HG02763 (cell line): ENCODE results near the gene CCDC74A.
"Not testable (repeated sequence)": the region's sequence is repeated elsewhere in the genome, so short reads cannot be mapped to it uniquely, and the experiment has no call there.

ENCODE experiments used
- ATAC-seq: cut with Tn5 transposase; IDR thresholded peaks from one replicate; pipeline ENCODE4 v1.9.1; 2021; ENCODE audit warnings: mild to moderate bottlenecking, moderate library complexity; ENCODE audit not compliant: unreplicated experiment

The CCDC74A gene

DNA sequence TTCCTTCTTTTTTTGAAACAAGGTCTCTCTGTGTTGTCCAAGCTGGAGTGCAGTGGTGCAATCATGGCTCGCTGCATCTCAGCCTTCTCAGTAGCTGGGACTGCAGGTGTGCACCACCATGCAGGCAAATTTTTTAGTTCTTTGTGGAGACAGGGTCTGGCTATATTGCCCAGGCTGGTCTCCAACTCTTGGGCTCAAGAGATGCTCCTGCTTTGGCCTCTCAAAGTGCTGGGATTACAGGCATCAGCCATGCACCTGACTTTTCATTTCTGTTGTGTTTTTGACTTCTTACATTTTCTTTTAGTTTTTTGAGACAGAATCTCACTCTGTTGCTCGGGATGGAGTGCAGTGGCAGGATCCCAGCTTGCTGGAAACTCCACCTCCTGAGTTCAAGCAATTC is 2.4 kb upstream of the CCDC74A start:
- not testable (repeated sequence) for ATAC-seq

DNA sequence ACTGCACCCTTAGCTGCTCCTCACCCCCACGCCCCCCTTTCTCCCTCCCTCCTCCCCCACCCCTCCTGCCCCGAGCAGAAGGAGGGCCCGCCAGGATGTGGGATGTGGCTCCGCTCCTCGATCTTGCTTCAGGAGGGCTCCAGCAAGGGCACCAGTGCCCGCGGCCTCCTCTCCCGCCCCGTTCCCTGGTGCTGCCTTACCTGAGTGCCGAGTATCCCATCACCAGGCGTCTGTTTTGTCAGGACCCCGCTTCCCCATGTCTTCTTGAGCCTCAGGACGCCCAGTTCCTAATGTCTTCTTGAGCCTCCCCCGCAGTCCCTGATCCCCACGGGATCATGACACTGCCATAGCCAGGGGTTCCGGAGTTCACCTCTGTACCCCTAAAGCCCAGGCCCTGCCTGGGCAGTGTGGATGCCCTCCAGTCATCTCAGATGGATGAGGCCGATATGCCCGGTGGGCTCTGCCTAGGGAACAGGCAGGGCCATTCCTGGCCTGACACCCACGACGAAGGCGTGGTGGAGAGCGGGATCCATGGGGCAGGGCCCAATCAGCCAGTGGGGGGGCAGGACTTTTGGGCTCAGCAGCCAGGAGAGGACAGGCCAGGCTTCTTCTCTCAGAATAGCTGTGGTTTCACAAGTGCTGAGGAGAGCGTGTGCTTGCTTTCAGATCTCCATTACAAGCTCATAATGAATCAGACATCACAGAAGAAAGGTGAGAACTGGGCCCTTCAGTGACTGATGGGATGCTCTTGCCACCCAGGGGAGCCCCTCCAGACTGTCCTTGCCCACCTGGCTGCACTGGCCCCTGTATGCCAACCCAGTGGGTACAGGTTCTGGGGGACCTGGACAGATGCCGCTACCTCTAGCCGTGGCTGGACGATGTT is 1.5 kb downstream of the CCDC74A start:
- ATAC-seq = peak; percentile 50

DNA sequence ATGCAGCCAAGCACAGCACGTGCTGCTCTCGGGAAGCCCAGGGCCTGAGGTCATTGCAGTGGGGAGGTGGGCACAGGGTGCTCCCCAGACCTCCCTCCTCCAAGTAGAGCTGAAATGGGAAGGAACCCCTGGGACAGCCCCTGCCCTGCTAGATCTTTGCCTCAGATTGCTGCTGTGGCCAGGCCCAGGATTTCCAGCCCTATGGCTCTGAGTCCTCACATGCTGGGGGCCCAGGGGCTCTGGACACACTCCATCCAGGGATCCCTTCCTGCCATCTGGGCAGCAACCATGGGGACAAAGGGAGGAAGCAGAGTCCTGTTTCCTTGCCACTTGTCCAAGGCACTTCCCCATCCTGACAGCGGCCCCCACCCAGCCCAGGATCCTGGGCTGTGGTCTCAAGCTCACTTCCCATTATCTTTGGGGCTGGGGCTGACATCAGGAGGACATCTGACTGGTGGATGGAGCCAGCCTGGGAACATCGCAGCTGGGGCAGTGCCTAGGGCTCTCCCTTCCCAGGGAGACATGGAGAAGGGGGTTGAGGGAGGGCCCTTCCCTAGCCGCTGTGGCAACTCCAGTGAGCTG is 2.3 kb downstream of the CCDC74A start:
- not testable (repeated sequence) for ATAC-seq

DNA sequence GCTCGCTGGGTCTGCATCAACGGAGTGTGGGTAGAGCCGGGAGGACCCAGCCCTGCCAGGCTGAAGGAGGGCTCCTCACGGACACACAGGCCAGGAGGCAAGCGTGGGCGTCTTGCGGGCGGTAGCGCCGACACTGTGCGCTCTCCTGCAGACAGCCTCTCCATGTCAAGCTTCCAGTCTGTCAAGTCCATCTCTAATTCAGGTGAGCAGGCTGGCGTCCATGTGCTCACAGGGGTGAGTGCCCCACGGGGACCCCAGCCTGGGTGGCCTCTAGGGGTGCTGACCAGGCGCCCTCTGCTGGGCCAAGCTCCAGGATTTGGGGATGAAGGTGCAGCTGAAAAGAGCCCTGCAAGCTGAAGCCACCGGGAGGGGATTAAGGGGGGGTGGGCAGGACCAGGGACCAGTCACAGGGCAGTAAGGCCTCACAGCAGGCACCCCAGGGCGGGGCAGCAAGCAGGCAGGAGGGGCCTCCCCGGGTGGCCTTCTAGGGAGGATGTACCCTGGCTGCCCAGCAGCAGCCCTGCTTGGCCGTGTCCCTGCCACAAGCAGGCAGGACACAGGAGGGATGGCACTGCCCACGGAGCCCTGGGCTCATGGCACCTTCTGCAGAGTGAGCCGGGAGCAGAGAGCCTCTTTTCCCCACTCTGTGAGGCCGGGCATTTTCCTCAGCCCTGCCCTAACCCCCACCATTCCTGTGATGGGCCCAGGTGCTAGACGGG is 3.1 kb downstream of the CCDC74A start:
- ATAC-seq = not testable (repeated sequence)

DNA sequence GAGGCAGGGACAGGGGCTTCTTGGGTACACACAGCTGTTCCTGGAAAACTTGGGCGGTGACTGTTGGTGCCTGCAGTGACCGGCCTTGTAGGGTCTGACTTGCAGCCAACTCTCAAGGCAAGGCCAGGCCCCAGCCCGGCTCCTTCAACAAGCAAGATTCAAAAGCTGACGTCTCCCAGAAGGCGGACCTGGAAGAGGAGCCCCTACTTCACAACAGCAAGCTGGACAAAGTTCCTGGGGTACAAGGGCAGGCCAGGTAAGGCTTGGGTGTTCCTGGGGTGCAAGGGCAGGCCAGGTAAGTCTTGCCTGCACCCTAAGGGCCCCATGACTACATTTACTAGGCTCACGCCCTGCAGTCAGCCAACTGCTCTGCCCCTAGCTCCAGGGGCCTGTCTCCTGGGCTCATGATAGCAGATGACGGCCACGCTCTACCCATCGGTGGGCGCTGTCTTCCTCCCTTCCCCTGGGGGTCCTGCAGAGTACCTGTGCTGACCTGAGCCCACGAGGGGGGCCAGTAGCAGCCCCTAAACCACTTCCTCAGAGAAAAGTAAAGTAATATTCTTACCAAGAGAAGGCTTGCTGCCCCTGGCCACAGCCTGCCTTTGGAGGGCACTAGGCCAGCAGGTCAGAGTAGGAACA is 4.0 kb downstream of the CCDC74A start:
- not testable (repeated sequence) for ATAC-seq

DNA sequence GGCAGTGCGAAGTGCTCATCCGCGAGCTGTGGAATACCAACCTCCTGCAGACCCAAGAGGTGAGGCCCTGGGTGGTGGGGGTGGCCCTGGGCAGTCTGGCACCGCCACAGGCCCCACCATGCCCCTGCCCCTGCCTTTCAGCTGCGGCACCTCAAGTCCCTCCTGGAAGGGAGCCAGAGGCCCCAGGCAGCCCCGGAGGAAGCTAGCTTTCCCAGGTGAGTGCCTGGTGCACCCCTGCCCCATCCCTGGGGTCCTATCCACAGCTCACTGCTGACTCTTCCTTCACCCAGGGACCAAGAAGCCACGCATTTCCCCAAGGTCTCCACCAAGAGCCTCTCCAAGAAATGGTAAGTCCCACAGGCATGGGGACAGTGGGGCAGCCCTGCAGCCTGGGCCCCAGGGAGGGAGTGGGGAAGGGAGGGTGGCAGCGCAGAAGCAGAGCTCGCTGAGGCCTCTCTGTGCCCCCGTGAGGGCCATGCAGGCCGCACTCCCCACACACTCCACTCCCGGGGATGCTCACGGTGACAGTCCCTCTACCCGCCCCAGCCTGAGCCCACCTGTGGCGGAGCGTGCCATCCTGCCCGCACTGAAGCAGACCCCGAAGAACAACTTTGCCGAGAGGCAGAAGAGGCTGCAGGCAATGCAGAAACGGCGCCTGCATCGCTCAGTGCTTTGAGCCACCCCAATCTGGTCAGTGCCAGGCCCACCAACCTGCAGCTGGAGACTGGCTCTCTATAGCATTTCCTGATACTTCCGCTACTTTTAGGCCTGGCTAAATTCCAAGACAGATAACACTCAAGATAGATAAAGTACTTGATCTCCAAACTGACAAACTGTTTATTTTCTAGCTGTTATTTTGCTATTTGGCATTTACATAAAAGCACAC is 5.3 kb downstream of the CCDC74A start:
- ATAC-seq = not testable (repeated sequence)

DNA sequence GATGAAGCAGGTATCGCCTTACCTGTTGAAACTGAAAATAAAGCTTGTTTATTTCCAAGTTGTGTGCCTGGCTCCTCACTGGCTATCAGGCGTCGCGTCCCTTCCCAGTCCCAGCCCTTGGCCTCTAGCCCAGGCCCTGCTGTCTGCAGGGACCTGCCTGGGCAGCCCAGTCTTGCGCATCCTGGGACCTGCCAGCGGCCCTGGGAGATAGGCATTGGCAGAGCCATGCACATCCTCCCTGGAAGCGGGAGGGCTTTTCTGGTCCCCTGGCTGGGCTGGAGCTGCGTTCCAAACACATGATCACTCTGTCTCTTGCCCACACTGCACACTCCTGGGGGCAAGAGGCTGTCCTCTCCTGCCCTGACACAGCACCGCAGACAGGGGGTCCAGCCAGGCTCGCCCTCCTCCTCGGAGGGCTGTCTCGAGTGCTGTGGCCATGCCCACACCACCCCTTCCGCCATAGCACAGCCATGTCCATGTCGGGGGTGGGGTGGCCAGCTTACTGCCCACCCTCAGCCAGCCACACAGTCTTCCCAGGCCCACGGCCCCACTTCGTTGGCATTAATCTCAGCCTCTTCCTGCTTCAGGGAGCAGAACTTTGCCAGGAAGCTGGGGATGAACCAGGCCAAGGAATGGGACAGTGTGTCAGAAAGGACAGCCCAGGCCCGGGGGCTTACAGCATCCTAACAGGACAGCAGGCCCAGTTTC is 6.1 kb downstream of the CCDC74A start:
- ATAC-seq = not testable (repeated sequence)

DNA sequence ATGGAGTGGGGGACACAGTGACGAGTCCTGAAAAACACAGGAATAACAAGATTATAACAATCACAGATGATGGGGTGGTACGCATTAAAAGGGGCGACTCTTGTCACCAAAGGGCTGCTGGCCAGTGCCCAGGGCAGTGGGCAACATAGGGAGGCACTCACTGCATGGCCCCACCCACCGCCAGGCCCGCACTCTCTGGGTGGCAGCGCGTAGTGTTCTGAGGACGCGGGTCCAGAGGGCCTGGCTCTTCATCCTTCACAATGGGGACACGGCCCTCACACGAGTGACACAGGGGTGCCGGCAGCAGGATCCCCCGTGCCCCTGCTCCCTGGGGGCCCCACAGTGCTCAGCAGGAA is 6.6 kb downstream of the CCDC74A start:
- not testable (repeated sequence) for ATAC-seq

DNA sequence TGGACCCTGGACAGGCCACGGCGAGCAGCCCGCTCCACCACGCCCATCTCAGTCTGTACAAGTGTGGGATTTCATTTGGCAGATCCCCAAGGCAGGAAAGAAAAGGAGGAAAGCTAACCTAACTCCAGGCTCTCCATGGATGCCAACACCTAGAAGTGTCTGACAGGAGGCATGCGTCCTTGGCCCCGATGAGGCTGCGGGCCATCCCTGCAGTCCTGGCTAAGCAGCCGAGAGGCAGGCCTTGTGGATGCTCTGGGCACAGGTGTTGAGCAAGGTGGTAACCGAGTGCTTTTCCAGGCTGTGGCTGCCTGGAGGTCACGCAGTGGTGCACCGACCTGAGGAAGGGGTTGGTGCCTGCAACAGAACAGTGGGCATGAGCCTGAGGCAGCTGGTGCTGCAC is 7.3 kb downstream of the CCDC74A start:
- not testable (repeated sequence) for ATAC-seq

DNA sequence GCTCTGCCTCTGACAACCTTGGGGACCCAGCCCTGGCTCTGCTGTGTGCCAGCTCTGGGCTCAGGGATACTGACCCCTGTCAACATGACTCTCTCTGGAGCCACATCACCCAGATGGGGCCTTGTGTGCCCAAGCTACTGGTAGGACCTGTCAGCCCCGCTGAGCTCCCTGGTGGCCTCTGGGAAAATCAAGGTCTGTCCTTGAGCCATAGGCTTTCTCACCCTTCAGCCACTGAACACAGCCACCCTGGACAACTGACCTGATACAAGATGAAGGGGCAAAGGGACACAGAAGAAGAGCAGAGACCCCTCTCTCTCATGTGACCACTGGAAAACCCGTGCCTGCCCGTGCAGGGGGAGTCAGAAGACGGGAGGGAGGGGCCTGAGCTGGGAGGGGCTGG is 7.8 kb downstream of the CCDC74A start:
- no peak for ATAC-seq

DNA sequence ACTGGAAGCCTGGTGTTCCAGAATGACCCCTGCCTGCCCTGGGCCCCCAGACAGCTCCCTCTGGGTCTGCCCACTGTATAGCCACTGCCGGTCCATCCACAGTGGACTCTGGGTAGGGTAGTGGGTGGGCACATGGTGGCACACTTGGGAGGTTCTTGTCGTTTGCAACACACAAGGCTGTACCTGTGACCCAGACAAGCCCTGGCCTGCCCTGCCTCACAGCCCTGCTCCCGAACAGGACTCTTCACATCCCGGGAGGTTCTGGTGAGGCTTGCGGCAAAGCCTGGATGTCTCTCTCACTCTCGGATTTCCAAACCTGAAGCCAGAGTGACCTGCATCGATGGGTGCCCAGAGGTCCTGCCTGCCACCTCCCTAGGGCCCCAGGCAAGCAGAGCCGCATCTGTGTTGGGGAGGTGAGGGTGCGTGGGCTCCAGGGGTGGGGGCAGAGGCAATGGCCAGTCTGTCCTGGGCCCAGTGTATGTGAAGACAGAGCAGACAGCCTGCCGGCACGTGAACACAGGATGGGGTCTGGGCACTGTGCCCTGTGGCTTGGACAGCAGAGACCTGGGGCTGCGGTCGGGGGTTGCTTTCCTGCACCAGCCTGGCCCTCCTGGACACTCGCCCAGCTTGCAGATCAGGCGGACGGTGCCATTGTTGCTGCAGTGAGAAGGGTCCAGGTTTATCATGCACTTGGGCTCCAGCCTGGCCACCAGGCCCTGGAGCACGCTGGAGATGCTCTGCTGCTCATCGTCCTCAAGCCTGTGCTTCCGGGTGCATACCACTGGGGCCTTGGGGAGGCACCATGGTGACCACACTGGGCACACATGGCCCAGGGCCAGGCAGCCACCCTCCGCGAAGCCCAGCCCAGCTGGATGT is 8.5 kb downstream of the CCDC74A start:
- not testable (repeated sequence) for ATAC-seq

DNA sequence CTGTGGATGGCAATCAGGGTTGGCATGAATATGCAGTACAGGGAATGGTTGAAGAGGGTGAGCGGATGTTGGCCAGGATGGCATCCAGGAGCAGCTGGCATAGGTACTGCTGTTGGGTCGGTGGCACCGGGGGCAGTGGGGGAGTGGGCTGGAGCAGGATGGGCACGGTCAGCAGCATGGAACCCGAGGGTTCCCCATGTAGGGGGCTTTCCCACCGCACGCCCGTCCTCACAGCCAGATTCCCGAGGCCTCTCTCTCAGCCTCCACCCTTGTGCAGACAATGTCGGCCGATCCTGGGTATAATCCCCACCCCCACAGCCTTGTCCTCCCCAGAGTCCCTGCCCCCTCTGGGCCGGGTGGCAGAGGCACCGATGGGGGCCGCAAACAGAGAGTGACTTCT is 9.2 kb downstream of the CCDC74A start:
- ATAC-seq = not testable (repeated sequence)

DNA sequence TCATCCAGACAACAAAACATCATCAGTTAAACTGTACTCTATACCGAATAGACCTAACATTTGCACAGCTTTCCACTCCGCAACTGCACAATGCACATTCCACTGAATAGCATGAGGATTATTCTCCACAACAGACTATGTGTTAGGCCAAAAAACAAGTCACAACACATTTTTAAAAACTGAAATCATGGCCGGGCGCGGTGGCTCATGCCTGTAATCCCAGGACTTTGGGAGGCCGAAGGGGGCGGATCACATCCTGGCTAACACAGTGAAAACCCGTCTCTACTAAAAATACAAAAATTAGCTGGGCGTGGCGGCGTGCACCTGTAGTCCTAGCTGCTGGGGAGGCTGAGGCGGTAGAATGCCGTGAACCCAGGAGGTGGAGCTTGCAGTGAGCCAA is 11.2 kb downstream of the CCDC74A start:
- ATAC-seq = not testable (repeated sequence)

DNA sequence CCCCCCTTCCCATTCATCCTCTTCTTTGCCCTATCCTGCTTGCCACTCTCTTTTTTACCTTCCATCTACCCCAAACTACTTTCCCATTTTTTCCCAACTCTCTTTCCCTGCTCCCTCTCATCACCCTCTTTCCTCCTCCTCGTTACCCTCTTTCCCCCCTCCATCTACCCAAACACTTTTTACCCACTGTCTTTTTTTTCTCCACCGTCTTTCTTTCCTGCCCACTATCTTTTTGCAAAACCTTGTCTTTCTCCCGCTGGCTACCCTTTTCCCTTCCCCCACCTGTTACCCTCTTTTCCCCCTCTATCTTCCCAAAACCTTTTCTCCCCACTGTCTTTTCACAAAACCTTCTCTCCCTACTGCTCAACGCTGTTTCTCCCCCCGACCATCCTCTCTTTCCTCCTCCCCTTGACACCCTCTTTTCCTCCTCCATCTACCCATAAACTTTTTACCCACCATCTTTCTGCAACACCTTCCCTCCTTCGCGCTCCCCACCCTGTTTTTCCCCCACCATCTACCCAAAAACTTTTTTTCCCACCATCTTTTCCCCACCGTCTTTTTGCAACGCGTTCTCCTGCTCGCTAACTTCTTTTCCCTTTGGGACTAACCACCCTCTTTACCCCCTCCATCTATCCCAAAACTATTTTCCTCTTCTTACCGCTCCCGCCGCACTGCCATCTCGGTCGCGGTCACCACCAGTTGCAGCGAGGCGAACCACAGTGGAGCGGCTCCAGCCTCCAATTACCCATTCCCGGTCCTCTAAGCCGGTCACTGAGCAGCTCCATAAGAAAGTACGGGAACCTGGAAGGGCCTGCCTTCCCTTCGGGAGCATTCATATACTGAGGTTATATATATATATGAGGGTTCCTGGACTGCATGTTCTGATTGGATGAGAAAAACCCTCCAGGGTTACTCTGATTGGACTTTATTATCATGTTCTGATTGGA is 15.0 kb downstream of the CCDC74A start:
- ATAC-seq = no peak

DNA sequence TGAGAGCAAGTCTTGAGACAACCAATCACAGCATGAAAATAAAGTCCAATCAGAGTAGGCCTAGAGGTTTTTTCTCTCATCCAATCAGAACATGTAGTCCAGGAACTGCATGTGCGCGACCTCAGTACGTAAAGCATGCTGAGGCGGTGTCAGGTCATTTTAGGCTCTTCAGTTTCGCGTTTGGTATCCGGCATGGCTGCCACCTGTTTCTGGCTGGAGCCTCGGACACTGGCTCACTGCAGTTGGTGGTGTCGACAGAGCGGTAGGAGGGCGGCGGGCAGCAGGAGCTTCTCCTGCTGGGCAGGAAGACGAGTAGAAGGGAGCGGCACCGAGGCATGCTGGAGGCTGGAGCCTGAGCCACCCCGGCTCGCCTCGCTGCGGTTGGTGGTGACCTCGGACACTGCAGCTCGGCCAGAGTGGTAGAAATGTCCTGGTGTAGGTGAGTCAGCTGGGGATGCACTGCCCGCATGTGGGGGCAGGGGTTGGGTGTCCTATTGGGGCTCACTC is 15.8 kb downstream of the CCDC74A start:
- no peak for ATAC-seq

DNA sequence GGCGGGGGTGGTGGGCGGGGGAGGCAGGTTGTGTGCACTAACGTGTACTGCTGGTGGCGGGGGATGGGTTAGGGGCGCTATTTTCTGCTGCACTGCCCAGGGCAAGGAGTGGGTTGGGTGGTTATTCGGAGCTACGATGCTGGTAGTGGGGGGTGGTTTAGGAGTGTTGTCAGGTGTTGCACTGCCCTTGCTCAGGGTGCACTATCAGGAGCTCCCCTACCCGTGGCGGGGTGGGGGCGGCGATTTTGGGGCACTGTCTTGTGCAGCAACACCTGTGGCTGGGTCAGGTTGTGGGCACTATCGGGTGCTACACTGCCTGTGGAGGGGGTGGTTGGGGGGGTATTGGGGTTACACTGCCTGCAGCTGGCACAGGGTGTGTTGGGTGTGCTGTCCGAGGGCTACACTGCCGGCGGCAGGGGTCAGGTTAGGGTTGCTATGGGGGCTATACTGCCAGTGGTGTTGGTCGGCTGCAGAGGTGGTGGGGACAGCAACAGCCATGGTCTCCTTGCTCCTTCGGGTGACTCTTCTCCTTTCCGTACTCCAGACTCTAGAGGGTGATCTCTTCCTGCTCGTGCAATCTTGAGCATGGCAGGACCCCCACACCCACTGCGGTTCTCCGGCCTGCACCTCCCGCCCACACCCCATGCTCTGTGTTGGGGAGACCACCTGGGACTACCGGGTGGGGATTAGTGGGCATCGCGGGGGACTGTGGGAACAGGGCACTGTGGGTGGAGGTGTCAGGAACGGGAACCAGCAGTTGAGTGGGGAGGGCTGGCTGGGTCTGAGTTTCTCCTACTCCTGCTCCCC is 16.5 kb downstream of the CCDC74A start:
- not testable (repeated sequence) for ATAC-seq

DNA sequence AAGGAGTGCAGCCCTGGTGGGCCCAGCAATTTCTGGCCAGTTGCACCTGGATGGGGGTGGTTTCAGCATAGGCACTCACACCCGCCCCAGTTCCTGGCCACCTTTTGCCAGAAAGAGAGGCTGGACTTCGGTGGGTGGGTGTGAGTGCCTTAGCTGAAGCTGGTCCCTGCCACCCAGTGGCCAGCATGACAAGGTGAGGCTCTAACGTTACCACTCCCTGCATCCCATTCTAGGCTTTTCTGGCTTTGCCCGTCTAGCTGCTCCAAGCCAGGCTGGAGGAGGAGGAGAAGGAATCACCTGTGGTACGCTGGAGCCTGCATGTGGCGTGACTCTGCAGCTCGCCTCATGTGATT is 17.1 kb downstream of the CCDC74A start:
- ATAC-seq = not testable (repeated sequence)
